HG03575 (cell line): ENCODE measurements around the gene FBXO8.
"Not testable (repeated sequence)": the region's sequence is repeated elsewhere in the genome, so short reads cannot be mapped to it uniquely, and the experiment has no call there.

Experiments used
- ATAC-seq: cut with Tn5 transposase; IDR thresholded peaks from one replicate; pipeline ENCODE4 v1.9.1; 2021; ENCODE audit not compliant: unreplicated experiment, insufficient number of reproducible peaks, low FRiP score; ENCODE audit errors: extremely low read depth

FBXO8 gene

GRCh38 chr4:174292473-174292872 lies 9.0 kb upstream of the FBXO8 start:
- no peak for ATAC-seq

DNA sequence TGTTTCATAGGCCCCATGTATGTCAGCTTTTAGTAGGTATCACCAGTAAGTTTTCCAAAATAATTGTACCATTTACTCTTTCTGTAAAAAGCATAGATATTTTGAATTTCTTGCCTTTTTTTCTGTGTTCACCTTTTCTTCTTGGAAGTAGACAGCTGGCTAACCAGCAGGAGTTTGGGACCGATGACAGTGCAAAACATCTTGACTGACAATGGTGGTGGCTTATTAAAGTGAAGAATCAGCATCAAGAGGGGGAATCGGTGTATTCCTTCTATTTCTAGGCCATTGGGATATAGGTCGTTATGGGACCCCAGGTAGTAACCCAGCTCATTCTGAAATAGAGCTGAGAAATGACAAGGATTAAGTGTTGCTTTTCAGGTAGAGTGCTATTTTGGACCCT lies 3.4 kb upstream of the FBXO8 start:
- no peak for ATAC-seq

DNA sequence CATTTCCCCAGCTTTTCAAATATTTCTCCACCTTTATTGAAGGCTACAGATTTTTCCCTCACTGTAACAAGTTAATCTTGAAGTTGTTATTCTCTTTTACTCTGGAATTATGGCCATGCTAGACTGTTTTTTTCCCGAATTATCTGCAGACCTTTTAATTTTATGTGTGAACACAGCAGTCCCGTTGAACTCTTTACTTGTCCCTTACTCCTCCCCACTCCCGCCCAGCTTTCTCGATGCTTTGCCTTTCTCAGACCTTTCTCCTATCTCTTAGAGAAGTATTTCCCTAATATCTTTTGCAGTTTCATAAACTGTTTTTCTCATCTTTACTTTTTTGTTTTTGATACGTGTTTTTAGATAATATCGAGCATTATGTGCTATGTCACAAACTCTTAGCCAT lies 1.0 kb upstream of the FBXO8 start:
- no peak for ATAC-seq

DNA sequence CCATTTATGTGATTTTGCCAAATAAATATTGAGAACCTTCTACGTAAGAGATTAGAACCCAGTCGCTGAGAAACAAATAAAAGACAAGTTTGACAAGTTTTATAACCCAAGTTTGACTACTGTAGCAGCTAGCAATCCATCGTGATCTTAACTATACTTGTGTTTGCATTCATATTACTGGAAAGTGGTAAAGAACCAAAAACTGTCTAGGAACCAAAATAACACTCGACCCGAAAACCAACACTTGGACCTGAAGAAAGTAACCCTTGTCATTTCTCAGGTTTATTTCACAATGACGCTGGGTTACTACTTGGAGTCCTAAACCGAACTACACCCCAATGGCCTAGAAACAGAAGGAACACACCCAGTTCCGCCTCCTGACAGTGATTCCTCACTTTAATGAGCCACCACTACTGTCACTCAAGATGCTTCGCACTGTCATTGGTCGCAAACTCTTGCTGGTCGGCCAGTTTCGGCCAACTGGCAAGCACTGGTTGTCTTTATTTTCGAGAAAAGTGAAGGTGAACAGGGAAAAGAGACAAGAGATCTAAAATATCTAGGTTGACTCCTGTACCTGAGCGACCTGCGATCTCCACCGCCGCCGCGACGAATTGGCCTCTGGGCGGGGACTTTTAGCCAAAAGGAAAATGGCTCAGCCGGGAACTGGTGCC lies 496 bp downstream of the FBXO8 start:
- ATAC-seq, result peak; percentile 99

DNA sequence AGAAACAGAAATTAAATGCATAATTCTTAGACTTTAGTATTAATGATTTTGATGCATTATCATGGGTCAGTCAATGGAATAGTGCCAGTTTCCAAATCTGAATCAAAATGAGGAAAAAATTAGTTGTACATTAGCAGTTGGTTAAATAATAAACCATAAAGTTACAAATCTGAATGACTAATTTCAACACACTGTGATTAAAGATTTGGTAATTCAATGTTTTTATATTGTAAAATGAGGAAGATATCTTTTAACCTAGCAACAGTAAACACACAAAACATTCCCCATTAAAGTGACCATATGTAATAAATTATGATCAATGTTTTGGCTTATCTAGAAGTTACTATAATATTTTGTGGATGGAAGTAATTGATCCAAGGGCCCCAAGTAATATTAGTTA lies 1.6 kb downstream of the FBXO8 start:
- ATAC-seq, result no peak

DNA sequence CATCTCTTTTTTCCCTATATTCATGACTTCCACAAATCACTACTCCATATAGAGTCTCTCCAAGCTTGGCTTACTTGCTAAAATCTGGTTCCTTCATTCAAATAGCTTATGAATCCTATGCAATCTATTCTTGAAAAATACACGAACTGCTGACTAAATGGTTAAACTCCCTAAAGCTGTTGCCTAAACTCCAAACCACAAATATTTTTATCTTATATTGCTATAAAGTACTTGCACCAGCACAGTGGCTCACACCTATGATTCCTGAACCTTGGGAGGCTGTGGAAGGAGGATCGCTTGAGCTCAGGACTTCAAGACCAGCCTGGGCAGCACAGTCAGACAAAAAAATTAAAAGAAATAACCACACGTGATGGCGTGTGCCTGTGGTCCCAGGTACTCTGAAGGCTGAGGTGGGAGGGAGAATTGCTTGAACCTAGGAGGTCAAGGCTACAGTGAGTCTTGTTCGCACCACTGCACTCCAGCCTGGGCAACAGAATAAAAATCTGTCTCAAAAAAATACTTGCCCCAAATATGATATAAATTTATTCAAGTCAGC lies 2.2 kb downstream of the FBXO8 start:
- no peak for ATAC-seq

GRCh38 chr4:174279433-174280155 lies 3.9 kb downstream of the FBXO8 start:
- no peak for ATAC-seq

DNA sequence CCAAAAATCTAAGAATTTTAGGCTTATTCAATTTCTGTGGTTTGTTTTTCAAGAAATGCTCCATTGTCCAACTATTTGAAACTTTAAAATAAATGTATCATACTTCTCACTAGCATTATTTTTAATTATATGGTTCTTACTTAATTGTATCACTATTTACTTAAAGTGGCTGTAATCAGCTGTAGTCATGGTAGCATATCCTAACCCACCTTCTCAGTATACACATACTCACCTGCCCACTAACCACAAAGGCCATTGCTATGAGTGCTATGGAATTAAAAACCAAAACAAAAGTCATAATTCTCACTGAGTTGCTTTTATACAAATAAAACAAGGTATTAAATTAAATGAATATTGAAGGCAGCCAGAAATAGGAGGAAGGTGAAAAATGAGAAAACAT lies 5.0 kb downstream of the FBXO8 start:
- ATAC-seq, result no peak

GRCh38 chr4:174277433-174277832 lies 6.0 kb downstream of the FBXO8 start:
- no peak for ATAC-seq

DNA sequence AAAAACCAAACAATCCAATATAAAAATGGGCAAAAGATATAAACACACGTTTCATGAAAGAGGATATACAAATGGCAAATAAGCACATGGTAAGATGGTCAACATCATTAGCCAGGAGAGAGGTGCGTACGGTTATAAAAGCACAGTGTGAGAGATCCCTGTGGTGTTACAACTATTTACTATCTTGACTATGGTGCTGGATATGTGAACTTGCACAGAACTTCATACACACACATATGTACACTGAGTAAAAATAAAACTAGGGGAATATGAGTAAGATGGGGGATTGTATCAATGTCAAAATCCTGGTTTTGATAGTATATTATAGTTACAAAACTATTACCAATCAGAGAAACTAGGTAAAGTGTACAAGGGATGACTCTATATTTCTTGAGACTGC lies 8.4 kb downstream of the FBXO8 start:
- no peak for ATAC-seq

DNA sequence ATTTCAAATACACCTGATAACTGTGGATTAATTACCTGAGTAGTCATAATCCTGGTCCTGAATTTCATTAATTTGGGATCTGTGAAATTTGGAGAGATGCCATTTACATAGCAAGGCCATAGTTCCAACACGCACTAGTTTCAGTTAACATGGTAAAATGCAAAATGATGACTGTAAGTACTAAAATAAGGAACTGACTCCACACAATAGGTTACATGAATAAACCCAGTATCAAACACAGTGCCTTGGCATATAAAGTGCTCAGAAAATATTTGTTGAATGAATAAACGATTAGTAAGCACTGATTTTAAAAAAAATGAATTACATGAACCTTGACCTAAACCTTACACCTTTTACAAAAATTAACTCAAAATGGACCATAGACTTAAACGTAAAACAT lies 9.0 kb downstream of the FBXO8 start:
- no peak for ATAC-seq

DNA sequence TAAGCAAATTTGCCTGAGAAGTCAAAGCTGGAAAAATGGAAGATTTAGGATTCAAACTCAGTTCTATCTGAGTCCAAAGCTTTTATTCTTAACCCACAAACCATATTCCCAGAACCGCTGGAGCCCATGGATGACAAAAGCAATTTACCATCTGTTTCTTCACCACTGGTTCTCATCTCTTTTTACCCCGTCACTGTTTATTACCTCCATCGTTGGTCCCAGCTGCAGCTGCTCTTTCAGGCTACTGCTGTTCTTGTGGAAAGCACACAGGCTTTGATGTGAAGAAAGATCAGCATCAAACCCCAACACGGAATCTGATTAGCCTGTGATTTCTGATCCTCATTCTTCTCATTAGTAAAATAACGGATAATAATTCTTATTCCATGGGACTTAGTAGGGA lies 9.5 kb downstream of the FBXO8 start:
- ATAC-seq, result no peak

GRCh38 chr4:174266416-174266815 lies 17.1 kb downstream of the FBXO8 start:
- ATAC-seq, result no peak

DNA sequence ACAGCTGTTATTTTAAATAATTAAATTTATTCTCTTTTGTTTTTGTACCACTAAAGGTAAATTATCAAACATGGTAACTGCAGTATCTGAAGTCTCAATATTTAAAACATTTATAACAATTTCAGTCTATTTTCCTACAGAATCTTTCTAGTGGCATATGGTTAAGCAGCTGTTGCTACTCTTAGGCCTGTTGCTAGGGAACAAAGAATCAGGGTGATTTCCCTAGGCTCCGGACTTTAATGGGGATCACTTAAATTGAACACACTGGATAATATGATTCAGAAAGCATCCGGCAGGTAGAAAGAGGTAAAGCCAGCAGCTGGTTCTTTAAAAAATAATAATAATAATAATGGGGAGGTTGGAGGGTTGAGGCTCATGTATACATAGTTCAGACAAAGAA lies 17.6 kb downstream of the FBXO8 start:
- no peak for ATAC-seq

DNA sequence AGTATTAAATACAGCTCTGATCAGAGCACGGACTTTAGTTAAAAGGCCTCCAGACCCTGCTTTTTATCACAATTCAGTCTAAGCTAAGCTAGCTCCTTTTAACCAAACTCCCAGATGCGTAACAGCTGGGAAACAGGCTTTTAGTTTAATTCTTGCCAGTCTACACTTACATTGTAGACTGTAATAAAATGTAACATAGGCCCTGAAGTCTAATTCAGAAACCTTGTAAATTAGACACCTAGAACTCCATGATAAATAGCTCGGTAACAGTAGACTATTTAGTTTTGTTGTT lies 20.1 kb downstream of the FBXO8 start:
- no peak for ATAC-seq

GRCh38 chr4:174262624-174263444 lies 20.6 kb downstream of the FBXO8 start:
- no peak for ATAC-seq

GRCh38 chr4:174261432-174261831 lies 22.0 kb downstream of the FBXO8 start:
- not testable (repeated sequence) for ATAC-seq

- ATAC-seq, result no peak
Measured at GRCh38 chr4:174260099-174260498, 23.4 kb downstream of the FBXO8 start.

GRCh38 chr4:174259580-174259979 lies 23.9 kb downstream of the FBXO8 start:
- no peak for ATAC-seq

DNA sequence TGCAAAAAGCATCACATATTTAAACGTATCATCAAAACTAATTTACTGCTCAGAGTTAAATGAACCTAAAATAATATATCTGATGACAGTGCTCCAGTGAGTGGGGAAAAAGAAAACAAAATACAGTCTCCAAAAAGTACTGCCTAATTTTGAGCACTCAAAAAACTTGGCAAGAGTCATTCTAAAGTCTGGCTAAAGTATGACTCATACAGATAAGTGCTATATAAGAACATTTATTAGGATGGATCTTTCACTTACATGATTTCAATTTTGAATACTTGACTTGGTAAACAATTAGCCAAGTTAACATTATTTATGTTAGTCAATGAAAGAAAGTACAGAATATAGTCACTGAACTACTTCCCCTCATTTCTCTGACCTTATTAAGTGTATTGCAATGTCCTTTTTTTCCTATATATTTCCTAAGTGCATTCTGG lies 27.2 kb downstream of the FBXO8 start:
- ATAC-seq, result no peak
